ENCODE results near the gene NKD2.

Gene NKD2

DNA sequence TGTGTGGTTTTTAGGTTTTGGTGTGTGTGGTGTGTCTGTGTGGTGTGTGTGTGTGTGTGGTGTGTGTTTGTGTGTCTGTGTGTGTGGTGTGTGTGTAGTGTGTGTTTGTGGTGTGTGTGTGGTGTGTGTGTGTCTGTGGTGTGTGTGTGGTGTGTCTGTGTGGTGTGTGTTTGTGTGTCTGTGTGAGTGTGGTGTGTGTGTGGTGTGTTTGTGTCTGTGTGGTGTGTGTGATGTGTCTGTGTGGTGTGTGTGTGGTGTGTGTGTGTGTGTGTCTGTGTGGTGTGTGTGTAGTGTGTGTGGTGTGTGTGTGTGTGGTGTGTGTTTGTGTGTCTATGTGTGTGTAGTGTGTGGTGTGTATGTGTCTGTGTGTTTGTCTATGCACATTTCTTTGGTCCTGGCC is 25.0 kb upstream of the NKD2 start:
- TF ChIP-seq, protein P1, sequence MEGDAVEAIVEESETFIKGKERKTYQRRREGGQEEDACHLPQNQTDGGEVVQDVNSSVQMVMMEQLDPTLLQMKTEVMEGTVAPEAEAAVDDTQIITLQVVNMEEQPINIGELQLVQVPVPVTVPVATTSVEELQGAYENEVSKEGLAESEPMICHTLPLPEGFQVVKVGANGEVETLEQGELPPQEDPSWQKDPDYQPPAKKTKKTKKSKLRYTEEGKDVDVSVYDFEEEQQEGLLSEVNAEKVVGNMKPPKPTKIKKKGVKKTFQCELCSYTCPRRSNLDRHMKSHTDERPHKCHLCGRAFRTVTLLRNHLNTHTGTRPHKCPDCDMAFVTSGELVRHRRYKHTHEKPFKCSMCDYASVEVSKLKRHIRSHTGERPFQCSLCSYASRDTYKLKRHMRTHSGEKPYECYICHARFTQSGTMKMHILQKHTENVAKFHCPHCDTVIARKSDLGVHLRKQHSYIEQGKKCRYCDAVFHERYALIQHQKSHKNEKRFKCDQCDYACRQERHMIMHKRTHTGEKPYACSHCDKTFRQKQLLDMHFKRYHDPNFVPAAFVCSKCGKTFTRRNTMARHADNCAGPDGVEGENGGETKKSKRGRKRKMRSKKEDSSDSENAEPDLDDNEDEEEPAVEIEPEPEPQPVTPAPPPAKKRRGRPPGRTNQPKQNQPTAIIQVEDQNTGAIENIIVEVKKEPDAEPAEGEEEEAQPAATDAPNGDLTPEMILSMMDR (IDR thresholded peaks at IDR 0.05; ENCODE audit: low read length): no peak
- no peak for TF ChIP-seq EZH2 (IDR thresholded peaks at IDR 0.05; ENCODE audit: borderline replicate concordance, low read length)
- H3K9me3 ChIP-seq (ENCODE audit: low read length): 0 out of 2 replicates have a peak, but pooled peaks cover 5% of the 10 kb centered on the region
- no peaks in the 10 kb centered on the region for H3K9me2 ChIP-seq (ENCODE audit: low read depth, low read length)
- no peaks in the 10 kb centered on the region for H3K4me1 ChIP-seq (ENCODE audit: insufficient read depth, low read length, severe bottlenecking)
- peaks cover 5% of the 10 kb centered on the region; the same call in 1 of the 2 replicates for H3K27me3 ChIP-seq (ENCODE audit: insufficient read depth, low read length)
- no peak overlapping the region for H3K9ac ChIP-seq (ENCODE audit: low read length)
- H3K4me3 ChIP-seq (ENCODE audit: low read depth, low read length, poor library complexity, severe bottlenecking): no peak overlapping the region
- no peak overlapping the region for H3K27ac ChIP-seq (ENCODE audit: low read depth, low read length, poor library complexity, severe bottlenecking)
- H3K36me3 ChIP-seq (ENCODE audit: insufficient read depth, low read length): no peaks in the 10 kb centered on the region; the same call in 1 of the 2 replicates
- no peaks in the 10 kb centered on the region for H3F3A ChIP-seq (ENCODE audit: insufficient read depth, low read length)
- no peak overlapping the region for H2AFZ ChIP-seq (ENCODE audit: low read length)
- no peaks in the 10 kb centered on the region for H3K79me2 ChIP-seq (ENCODE audit: insufficient read depth, low read length)
- no peaks in the 10 kb centered on the region for H4K20me1 ChIP-seq (ENCODE audit: insufficient read depth, low read length)
- H3K4me2 ChIP-seq (ENCODE audit: low read length): no peak overlapping the region

DNA sequence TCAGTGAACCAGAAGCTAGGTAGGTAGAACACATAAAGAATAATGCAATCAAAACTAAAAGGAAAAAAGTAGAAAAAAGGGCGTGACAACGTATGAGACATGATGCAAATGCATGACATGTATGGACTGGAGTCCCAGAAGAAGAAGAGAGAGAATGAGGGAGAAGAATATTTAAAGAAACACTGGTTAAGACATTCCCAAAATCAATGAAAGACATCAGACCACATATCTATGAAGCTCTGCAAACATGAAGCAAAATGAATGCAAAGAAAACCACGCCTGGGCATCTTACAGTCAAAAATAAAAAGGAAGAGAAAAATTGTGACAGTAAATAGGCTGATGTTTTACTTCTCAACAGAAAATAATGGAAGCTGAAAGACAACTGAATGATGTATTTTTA is 23.8 kb upstream of the NKD2 start:
- no peak overlapping the region for H3K4me3 ChIP-seq (ENCODE audit: low read depth, low read length, poor library complexity, severe bottlenecking)
- H4K20me1 ChIP-seq (ENCODE audit: insufficient read depth, low read length): no peaks in the 10 kb centered on the region
- H3K36me3 ChIP-seq (ENCODE audit: insufficient read depth, low read length): no peaks in the 10 kb centered on the region; the same call in 1 of the 2 replicates
- H3K27ac ChIP-seq (ENCODE audit: low read depth, low read length, poor library complexity, severe bottlenecking): no peak overlapping the region
- H3K9ac ChIP-seq (ENCODE audit: low read length): no peak overlapping the region
- H3K9me3 ChIP-seq (ENCODE audit: low read length): 0 out of 2 replicates have a peak, but pooled peaks cover 5% of the 10 kb centered on the region
- no peaks in the 10 kb centered on the region for H3K79me2 ChIP-seq (ENCODE audit: insufficient read depth, low read length)
- no peak for TF ChIP-seq EZH2 (IDR thresholded peaks at IDR 0.05; ENCODE audit: borderline replicate concordance, low read length)
- TF ChIP-seq, protein P1 (IDR thresholded peaks at IDR 0.05; ENCODE audit: low read length): no peak
- H2AFZ ChIP-seq (ENCODE audit: low read length): no peak overlapping the region
- no peaks in the 10 kb centered on the region for H3F3A ChIP-seq (ENCODE audit: insufficient read depth, low read length)
- H3K27me3 ChIP-seq (ENCODE audit: insufficient read depth, low read length): peaks cover 7% of the 10 kb centered on the region; the same call in 1 of the 2 replicates
- no peaks in the 10 kb centered on the region for H3K9me2 ChIP-seq (ENCODE audit: low read depth, low read length)
- H3K4me1 ChIP-seq (ENCODE audit: insufficient read depth, low read length, severe bottlenecking): no peaks in the 10 kb centered on the region
- no peak overlapping the region for H3K4me2 ChIP-seq (ENCODE audit: low read length)

DNA sequence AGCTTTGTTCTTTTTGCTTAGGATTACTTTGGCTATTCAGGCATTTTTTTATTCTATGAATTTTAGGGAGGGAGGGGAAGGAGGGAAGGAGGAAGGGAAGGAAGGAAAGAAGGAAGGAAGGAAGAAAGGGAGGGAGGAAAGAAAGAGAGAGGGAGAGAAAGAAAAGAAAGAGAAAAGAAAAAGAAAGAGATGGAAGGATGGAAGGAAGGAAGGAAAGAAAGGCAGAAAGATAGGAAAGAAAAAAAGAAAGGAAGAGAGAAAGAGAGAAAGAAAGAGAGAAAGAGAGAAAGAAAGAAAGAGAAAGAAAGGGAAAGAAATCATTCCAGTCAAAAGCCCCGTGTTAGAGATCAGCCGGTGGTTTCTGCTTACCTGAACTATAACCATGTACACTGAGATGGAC is 20.8 kb upstream of the NKD2 start:
- H2AFZ ChIP-seq (ENCODE audit: low read length): no peak overlapping the region
- no peaks in the 10 kb centered on the region; the same call in 1 of the 2 replicates for H3K36me3 ChIP-seq (ENCODE audit: insufficient read depth, low read length)
- no peak overlapping the region for H3K4me3 ChIP-seq (ENCODE audit: low read depth, low read length, poor library complexity, severe bottlenecking)
- H4K20me1 ChIP-seq (ENCODE audit: insufficient read depth, low read length): no peaks in the 10 kb centered on the region
- H3F3A ChIP-seq (ENCODE audit: insufficient read depth, low read length): no peaks in the 10 kb centered on the region
- H3K9me2 ChIP-seq (ENCODE audit: low read depth, low read length): no peaks in the 10 kb centered on the region
- no peak overlapping the region for H3K4me2 ChIP-seq (ENCODE audit: low read length)
- no peak overlapping the region for H3K27ac ChIP-seq (ENCODE audit: low read depth, low read length, poor library complexity, severe bottlenecking)
- H3K27me3 ChIP-seq (ENCODE audit: insufficient read depth, low read length): peaks cover 11% of the 10 kb centered on the region; the same call in 1 of the 2 replicates
- H3K79me2 ChIP-seq (ENCODE audit: insufficient read depth, low read length): no peaks in the 10 kb centered on the region
- no peak for TF ChIP-seq EZH2 (IDR thresholded peaks at IDR 0.05; ENCODE audit: borderline replicate concordance, low read length)
- TF ChIP-seq, protein P1 (IDR thresholded peaks at IDR 0.05; ENCODE audit: low read length): no peak
- no peak overlapping the region for H3K9ac ChIP-seq (ENCODE audit: low read length)
- no peaks in the 10 kb centered on the region for H3K4me1 ChIP-seq (ENCODE audit: insufficient read depth, low read length, severe bottlenecking)
- H3K9me3 ChIP-seq (ENCODE audit: low read length): 0 out of 2 replicates have a peak, but pooled peaks cover 5% of the 10 kb centered on the region

Measured in OCI-LY1 (cell line).